Measurements from ENCODE around the gene SPSB4. TPM values are rescaled to one million over a fixed set of nuclear protein-coding genes. Genes with fewer than 3 reads are reported as not detected.

The SPSB4 gene
- total RNA-seq, 1 donor from 2014 or later, result 12.0 TPM

DNA sequence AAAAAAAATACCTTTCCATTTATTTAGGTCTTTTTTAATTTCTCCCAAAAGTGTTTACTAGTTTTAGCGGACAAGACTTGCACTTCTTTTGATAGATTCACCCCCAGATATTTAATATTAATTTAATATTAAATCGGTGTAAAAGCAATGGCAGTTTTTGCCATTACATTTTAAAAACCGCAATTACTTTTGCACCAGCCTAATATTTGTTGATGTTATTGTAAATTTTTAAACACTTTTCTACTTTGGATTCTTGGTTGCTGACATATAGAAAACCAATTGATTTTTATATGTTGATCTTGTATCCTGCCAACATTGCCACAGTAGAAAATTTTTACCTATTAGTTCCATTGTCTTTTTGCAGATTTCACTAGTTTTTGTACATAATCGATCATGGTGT lies 116.5 kb downstream of the SPSB4 start:
- Histone ChIP-seq H3K36me3 (ENCODE audit: control insufficient read depth in 3 of 3, insufficient read depth in 3 of 3, low read length in 3 of 3) (no peaks in the 10 kb centered on the region), H3K9ac (ENCODE audit: low read depth in 1 of 3, low read length in 3 of 3) (no peak overlapping the region), H3K27me3 (ENCODE audit: control insufficient read depth in 3 of 3, insufficient read depth in 3 of 3, low read length in 3 of 3) (no peaks in the 10 kb centered on the region), H3K27ac (ENCODE audit: low read depth, low read length) (no peak overlapping the region), H3K4me1 (ENCODE audit: control insufficient read depth in 3 of 3, insufficient read depth in 3 of 3, low read length in 3 of 3) (no peaks in the 10 kb centered on the region), H3K4me3 (ENCODE audit: low read length in 3 of 3) (no peak overlapping the region), H3K9me3 (ENCODE audit: control insufficient read depth in 3 of 3, low read length in 3 of 3) (no peaks in the 10 kb centered on the region)

DNA sequence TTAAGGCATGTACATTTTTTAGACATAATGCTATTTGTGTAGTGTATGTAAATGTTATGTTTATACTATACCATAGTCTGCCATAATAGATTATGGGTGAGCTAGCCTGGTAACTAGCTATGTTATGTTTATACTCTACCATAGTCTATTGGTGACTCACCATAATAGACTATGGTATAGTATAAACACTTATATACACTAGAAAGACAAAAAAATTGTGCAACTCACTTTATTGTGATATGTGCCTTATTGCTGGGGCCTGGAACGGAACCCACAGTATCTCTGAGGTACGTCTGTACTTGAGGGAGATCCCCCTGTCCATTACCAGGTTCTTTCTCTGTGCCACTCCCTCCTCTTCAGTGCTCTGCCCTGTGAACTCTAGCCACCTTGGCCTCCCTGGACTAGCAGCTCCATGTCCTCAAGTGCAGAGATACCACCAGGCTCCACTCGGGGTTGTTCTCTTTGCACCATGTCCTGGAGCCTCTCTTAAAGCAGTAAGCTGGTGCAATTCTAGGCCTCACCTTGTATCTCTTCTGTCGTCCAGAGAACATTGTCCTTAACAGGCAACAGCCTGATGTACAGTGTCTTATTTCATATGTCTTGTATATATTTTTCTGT lies 119.6 kb downstream of the SPSB4 start:
- Histone ChIP-seq H3K4me3 (ENCODE audit: low read length in 3 of 3) (no peak overlapping the region), H3K27ac (ENCODE audit: low read depth, low read length) (no peak overlapping the region), H3K4me1 (ENCODE audit: control insufficient read depth in 3 of 3, insufficient read depth in 3 of 3, low read length in 3 of 3) (no peaks in the 10 kb centered on the region), H3K9ac (ENCODE audit: low read depth in 1 of 3, low read length in 3 of 3) (no peak overlapping the region), H3K9me3 (ENCODE audit: control insufficient read depth in 3 of 3, low read length in 3 of 3) (no peaks in the 10 kb centered on the region), H3K27me3 (ENCODE audit: control insufficient read depth in 3 of 3, insufficient read depth in 3 of 3, low read length in 3 of 3) (no peaks in the 10 kb centered on the region), H3K36me3 (ENCODE audit: control insufficient read depth in 3 of 3, insufficient read depth in 3 of 3, low read length in 3 of 3) (no peaks in the 10 kb centered on the region)

DNA sequence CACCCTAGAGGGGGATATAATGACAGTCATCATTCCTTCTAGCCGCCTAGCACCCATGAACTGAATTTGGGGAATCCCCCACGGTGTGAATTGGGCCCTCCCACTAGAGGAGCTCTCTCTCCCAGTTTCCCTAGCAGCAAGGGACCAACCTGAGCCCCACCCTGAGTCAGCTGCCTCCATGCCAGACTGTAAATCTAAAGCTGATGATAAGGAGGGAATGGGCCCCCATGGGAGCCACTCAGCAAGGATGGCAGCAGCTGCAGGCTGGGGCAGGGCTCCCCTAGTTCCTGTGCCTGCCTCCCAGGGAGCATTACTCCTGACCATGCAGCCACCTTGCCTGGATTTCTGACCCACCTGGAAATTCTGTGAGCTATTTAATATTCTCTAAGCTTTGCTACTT lies 123.5 kb downstream of the SPSB4 start:
- H3K27ac ChIP-seq (ENCODE audit: low read depth, low read length), result no peak overlapping the region
- H3K9me3 ChIP-seq (ENCODE audit: control insufficient read depth in 3 of 3, low read length in 3 of 3), result no peaks in the 10 kb centered on the region
- H3K9ac ChIP-seq (ENCODE audit: low read depth in 1 of 3, low read length in 3 of 3), result no peak overlapping the region
- H3K36me3 ChIP-seq (ENCODE audit: control insufficient read depth in 3 of 3, insufficient read depth in 3 of 3, low read length in 3 of 3), result no peaks in the 10 kb centered on the region
- H3K4me1 ChIP-seq (ENCODE audit: control insufficient read depth in 3 of 3, insufficient read depth in 3 of 3, low read length in 3 of 3), result no peaks in the 10 kb centered on the region
- H3K27me3 ChIP-seq (ENCODE audit: control insufficient read depth in 3 of 3, insufficient read depth in 3 of 3, low read length in 3 of 3), result no peaks in the 10 kb centered on the region
- H3K4me3 ChIP-seq (ENCODE audit: low read length in 3 of 3), result no peak overlapping the region

DNA sequence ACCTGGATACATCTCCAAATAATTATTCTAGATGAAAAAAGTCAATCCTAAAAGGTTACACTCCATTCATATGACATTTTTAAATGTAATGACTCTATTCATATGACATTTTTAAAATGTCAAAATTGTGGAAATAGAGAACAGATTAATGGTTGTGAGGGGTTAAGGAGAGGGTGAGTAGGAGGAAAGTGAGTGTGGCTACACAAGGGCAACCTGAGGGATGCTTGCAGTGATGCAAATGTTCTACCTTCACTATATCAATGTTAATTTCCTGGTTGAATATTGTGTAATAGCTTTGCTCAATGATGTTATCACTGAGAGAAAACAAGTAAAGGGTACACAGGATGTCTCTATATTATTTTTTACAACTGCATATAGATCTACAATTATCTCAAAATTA lies 125.6 kb downstream of the SPSB4 start:
- Histone ChIP-seq H3K36me3 (ENCODE audit: control insufficient read depth in 3 of 3, insufficient read depth in 3 of 3, low read length in 3 of 3) (no peaks in the 10 kb centered on the region), H3K27me3 (ENCODE audit: control insufficient read depth in 3 of 3, insufficient read depth in 3 of 3, low read length in 3 of 3) (no peaks in the 10 kb centered on the region), H3K4me3 (ENCODE audit: low read length in 3 of 3) (no peak overlapping the region), H3K4me1 (ENCODE audit: control insufficient read depth in 3 of 3, insufficient read depth in 3 of 3, low read length in 3 of 3) (peaks cover 0 to 3% (median 0%) of the 10 kb centered on the region in 3 donors), H3K27ac (ENCODE audit: low read depth, low read length) (no peak overlapping the region), H3K9me3 (ENCODE audit: control insufficient read depth in 3 of 3, low read length in 3 of 3) (peaks cover 0 to 2% (median 0%) of the 10 kb centered on the region in 3 donors), H3K9ac (ENCODE audit: low read depth in 1 of 3, low read length in 3 of 3) (no peak overlapping the region)

DNA sequence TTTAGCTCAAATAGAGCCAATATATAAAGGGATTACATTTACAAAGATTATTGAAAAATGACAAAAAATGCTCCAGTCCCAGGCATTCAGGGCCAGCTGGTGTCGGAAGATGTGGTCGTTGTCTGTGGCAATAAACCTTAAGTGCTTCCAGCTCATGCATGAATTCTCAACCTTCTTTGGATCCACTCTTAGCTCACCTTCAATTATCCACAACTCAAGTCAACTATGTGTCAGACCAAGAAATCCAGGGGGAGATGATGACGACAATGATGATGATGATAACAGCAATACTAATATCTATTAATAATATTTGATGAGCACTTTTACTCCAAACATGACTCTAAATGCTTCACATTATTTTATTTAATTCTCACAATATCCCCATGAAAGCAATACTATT lies 126.9 kb downstream of the SPSB4 start:
- Histone ChIP-seq H3K27ac (ENCODE audit: low read depth, low read length) (no peak overlapping the region), H3K36me3 (ENCODE audit: control insufficient read depth in 3 of 3, insufficient read depth in 3 of 3, low read length in 3 of 3) (no peaks in the 10 kb centered on the region), H3K9me3 (ENCODE audit: control insufficient read depth in 3 of 3, low read length in 3 of 3) (peaks cover 0 to 2% (median 0%) of the 10 kb centered on the region in 3 donors), H3K4me3 (ENCODE audit: low read length in 3 of 3) (no peak overlapping the region), H3K9ac (ENCODE audit: low read depth in 1 of 3, low read length in 3 of 3) (no peak overlapping the region), H3K27me3 (ENCODE audit: control insufficient read depth in 3 of 3, insufficient read depth in 3 of 3, low read length in 3 of 3) (no peaks in the 10 kb centered on the region), H3K4me1 (ENCODE audit: control insufficient read depth in 3 of 3, insufficient read depth in 3 of 3, low read length in 3 of 3) (peaks cover 0 to 3% (median 0%) of the 10 kb centered on the region in 3 donors)

DNA sequence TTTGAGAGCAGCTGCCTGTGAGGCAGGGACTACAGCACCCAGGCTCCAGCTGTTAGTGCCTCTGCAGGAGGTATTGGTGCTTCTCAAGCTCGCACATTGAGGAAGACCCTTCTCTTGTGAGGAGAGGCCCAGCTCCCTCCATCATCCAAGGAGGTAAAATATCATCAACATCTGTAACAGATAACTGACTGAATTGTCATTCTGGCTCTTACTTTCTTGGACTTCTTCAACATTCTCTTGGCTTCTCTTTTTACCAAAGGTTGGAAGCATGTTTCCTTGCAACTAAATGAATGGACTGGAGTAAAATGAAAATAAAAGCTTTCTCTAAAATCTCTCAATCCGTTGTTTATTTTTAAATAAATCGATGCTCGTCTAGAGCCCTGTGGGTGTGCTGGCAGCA lies 127.4 kb downstream of the SPSB4 start:
- Histone ChIP-seq H3K4me1 (ENCODE audit: control insufficient read depth in 3 of 3, insufficient read depth in 3 of 3, low read length in 3 of 3) (peaks cover 0 to 3% (median 0%) of the 10 kb centered on the region in 3 donors), H3K27me3 (ENCODE audit: control insufficient read depth in 3 of 3, insufficient read depth in 3 of 3, low read length in 3 of 3) (no peaks in the 10 kb centered on the region), H3K9ac (ENCODE audit: low read depth in 1 of 3, low read length in 3 of 3) (no peak overlapping the region), H3K9me3 (ENCODE audit: control insufficient read depth in 3 of 3, low read length in 3 of 3) (peaks cover 0 to 2% (median 0%) of the 10 kb centered on the region in 3 donors), H3K36me3 (ENCODE audit: control insufficient read depth in 3 of 3, insufficient read depth in 3 of 3, low read length in 3 of 3) (no peaks in the 10 kb centered on the region), H3K27ac (ENCODE audit: low read depth, low read length) (no peak overlapping the region), H3K4me3 (ENCODE audit: low read length in 3 of 3) (no peak overlapping the region)

DNA sequence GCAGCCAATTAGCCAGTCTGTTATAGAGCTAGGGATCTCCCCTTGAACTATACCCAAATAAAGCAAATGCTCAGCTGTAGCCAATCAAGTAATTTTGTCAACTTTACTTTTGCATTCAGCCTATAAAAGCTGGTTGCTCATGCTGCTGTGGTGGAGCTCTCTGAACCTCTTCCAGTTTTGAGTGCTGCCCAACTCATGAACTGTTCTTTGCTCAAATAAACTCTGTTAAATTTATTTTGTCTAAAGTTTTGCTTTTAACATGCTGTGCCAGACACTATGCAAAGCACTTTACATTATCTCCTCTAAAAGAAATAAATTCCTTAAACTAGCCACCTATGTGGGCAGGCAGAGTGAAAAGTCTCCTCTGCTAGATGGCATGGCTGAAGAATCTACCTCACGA lies 128.8 kb downstream of the SPSB4 start:
- H3K4me1 ChIP-seq (ENCODE audit: control insufficient read depth in 3 of 3, insufficient read depth in 3 of 3, low read length in 3 of 3), result peaks cover 0 to 3% (median 0%) of the 10 kb centered on the region in 3 donors
- no peaks in the 10 kb centered on the region for H3K27me3 ChIP-seq (ENCODE audit: control insufficient read depth in 3 of 3, insufficient read depth in 3 of 3, low read length in 3 of 3)
- peaks cover 0 to 2% (median 0%) of the 10 kb centered on the region in 3 donors for H3K9me3 ChIP-seq (ENCODE audit: control insufficient read depth in 3 of 3, low read length in 3 of 3)
- H3K36me3 ChIP-seq (ENCODE audit: control insufficient read depth in 3 of 3, insufficient read depth in 3 of 3, low read length in 3 of 3), result no peaks in the 10 kb centered on the region
- H3K27ac ChIP-seq (ENCODE audit: low read depth, low read length), result no peak overlapping the region
- no peak overlapping the region for H3K9ac ChIP-seq (ENCODE audit: low read depth in 1 of 3, low read length in 3 of 3)
- H3K4me3 ChIP-seq (ENCODE audit: low read length in 3 of 3), result no peak overlapping the region

DNA sequence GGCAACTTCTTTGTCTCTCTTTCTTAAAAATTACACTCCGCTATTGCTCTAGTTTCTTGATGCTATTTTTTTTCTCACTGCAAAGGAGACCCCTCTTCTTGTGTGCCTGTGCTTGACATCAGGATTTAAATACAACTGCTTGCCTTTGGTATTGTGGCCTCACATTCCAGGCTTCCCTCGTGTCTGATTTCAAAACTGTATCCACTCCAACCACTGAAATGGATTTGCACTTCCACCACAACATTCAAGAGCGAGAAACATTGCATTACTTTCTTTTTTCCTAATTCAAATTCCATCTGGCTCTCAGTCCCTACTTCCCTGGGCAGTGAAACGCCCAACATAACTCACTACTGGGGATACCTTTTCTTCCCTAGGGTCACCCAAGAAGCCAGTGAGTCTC lies 130.0 kb downstream of the SPSB4 start:
- Histone ChIP-seq H3K27ac (ENCODE audit: low read depth, low read length) (no peak overlapping the region), H3K9me3 (ENCODE audit: control insufficient read depth in 3 of 3, low read length in 3 of 3) (peaks cover 0 to 2% (median 0%) of the 10 kb centered on the region in 3 donors), H3K27me3 (ENCODE audit: control insufficient read depth in 3 of 3, insufficient read depth in 3 of 3, low read length in 3 of 3) (no peaks in the 10 kb centered on the region), H3K36me3 (ENCODE audit: control insufficient read depth in 3 of 3, insufficient read depth in 3 of 3, low read length in 3 of 3) (no peaks in the 10 kb centered on the region), H3K4me1 (ENCODE audit: control insufficient read depth in 3 of 3, insufficient read depth in 3 of 3, low read length in 3 of 3) (peaks cover 0 to 3% (median 0%) of the 10 kb centered on the region in 3 donors), H3K9ac (ENCODE audit: low read depth in 1 of 3, low read length in 3 of 3) (no peak overlapping the region), H3K4me3 (ENCODE audit: low read length in 3 of 3) (no peak overlapping the region)

DNA sequence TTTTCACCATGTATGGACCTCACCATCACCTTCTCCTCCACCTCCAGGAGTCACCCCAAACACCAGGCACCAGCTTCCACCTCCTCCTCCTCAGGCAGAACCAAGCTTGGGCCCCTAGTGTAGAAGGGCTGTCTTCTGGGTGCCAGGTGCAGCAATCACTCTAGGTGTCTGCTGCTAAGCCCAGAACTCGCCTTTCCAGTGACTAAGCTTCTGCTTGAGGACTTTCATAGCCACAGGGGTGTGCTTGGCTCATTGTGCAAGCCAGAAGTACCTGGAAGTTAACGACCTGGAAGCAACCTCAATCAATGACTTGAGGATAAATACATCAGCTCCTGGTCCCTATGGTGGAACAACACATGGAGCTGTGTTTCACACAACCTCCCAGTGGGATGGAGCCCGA lies 130.7 kb downstream of the SPSB4 start:
- H3K4me3 ChIP-seq (ENCODE audit: low read length in 3 of 3), result no peak overlapping the region
- peaks cover 0 to 2% (median 0%) of the 10 kb centered on the region in 3 donors for H3K9me3 ChIP-seq (ENCODE audit: control insufficient read depth in 3 of 3, low read length in 3 of 3)
- no peak overlapping the region for H3K27ac ChIP-seq (ENCODE audit: low read depth, low read length)
- peaks cover 0 to 3% (median 0%) of the 10 kb centered on the region in 3 donors for H3K4me1 ChIP-seq (ENCODE audit: control insufficient read depth in 3 of 3, insufficient read depth in 3 of 3, low read length in 3 of 3)
- H3K9ac ChIP-seq (ENCODE audit: low read depth in 1 of 3, low read length in 3 of 3), result no peak overlapping the region
- no peaks in the 10 kb centered on the region for H3K27me3 ChIP-seq (ENCODE audit: control insufficient read depth in 3 of 3, insufficient read depth in 3 of 3, low read length in 3 of 3)
- H3K36me3 ChIP-seq (ENCODE audit: control insufficient read depth in 3 of 3, insufficient read depth in 3 of 3, low read length in 3 of 3), result no peaks in the 10 kb centered on the region

DNA sequence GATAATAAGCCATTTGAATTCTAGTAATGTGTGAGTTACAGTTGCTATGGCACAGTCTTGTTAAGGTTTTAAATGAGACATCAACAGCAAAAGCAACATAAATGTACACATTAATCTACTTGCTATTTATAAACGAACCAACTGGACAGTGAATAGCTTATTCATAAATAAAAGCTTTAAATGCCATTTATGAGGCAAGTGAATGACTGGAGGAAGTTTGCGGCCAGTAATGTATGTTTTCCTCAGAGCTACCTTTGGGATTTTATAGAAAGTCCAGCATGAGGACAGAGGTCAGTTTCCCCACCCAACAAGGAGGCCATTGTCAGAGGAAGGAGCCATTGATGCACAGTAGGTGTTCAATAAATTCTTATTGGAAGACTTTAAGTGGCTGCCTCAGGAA lies 132.5 kb downstream of the SPSB4 start:
- Histone ChIP-seq H3K4me1 (ENCODE audit: control insufficient read depth in 3 of 3, insufficient read depth in 3 of 3, low read length in 3 of 3) (peaks cover 0 to 3% (median 0%) of the 10 kb centered on the region in 3 donors), H3K9me3 (ENCODE audit: control insufficient read depth in 3 of 3, low read length in 3 of 3) (peaks cover 0 to 2% (median 0%) of the 10 kb centered on the region in 3 donors), H3K27me3 (ENCODE audit: control insufficient read depth in 3 of 3, insufficient read depth in 3 of 3, low read length in 3 of 3) (no peaks in the 10 kb centered on the region), H3K9ac (ENCODE audit: low read depth in 1 of 3, low read length in 3 of 3) (no peak overlapping the region), H3K4me3 (ENCODE audit: low read length in 3 of 3) (no peak overlapping the region), H3K36me3 (ENCODE audit: control insufficient read depth in 3 of 3, insufficient read depth in 3 of 3, low read length in 3 of 3) (no peaks in the 10 kb centered on the region), H3K27ac (ENCODE audit: low read depth, low read length) (no peak overlapping the region)

Measured in skeletal muscle tissue (tissue), 4 donors.